ENCODE results near the gene SPPL2C.

SPPL2C gene

GRCh38 chr17:45871718-45872117 lies 27.0 kb downstream of the SPPL2C start:
- H3K9me3 Mint-ChIP-seq = no peaks in the 10 kb centered on the region
- H3K27me3 Mint-ChIP-seq = peaks cover 8% of the 10 kb centered on the region
- no peak overlapping the region for H3K4me3 Mint-ChIP-seq
- no peak overlapping the region for H3K27ac Mint-ChIP-seq
- no peaks in the 10 kb centered on the region for H3K36me3 Mint-ChIP-seq (ENCODE audit: low read depth)
- H3K4me1 Mint-ChIP-seq (ENCODE audit: low read depth) = peaks cover 14% of the 10 kb centered on the region

GRCh38 chr17:45873728-45874127 lies 29.0 kb downstream of the SPPL2C start:
- Mint-ChIP-seq H3K4me1 (ENCODE audit: low read depth) (peaks cover 14% of the 10 kb centered on the region), H3K27ac (no peak overlapping the region), H3K36me3 (ENCODE audit: low read depth) (no peaks in the 10 kb centered on the region), H3K4me3 (no peak overlapping the region), H3K9me3 (no peaks in the 10 kb centered on the region), H3K27me3 (peaks cover 10% of the 10 kb centered on the region)

GRCh38 chr17:45874151-45874550 lies 29.5 kb downstream of the SPPL2C start:
- Mint-ChIP-seq H3K4me1 (ENCODE audit: low read depth) (peaks cover 14% of the 10 kb centered on the region), H3K27me3 (peaks cover 10% of the 10 kb centered on the region), H3K9me3 (no peaks in the 10 kb centered on the region), H3K36me3 (ENCODE audit: low read depth) (no peaks in the 10 kb centered on the region), H3K4me3 (no peak overlapping the region), H3K27ac (no peak overlapping the region)

DNA sequence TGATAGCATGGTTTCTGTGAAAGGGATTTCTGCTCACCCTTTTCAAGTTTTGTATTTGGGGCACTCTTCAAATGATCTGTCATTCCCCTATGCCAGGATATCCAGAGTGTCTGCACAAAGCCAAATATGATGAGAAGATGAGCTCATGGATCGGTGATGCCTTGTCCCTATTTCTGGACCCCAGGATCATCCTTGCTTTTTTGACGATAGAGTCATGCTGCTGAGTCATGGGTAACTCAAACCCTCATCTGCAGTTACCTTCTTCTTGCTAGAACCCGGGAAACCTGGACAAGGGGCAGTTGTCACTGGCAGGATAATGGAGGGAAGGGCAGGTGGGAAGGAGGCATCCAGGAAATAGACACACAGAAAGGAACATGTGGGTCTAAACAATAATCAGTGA lies 31.9 kb downstream of the SPPL2C start:
- peaks cover 13% of the 10 kb centered on the region for H3K27me3 Mint-ChIP-seq
- H3K4me3 Mint-ChIP-seq = no peak overlapping the region
- H3K36me3 Mint-ChIP-seq (ENCODE audit: low read depth) = no peaks in the 10 kb centered on the region
- no peaks in the 10 kb centered on the region for H3K9me3 Mint-ChIP-seq
- peaks cover 9% of the 10 kb centered on the region for H3K4me1 Mint-ChIP-seq (ENCODE audit: low read depth)
- H3K27ac Mint-ChIP-seq = no peak overlapping the region

- H3K4me1 Mint-ChIP-seq (ENCODE audit: low read depth) = peaks cover 9% of the 10 kb centered on the region
- no peaks in the 10 kb centered on the region for H3K9me3 Mint-ChIP-seq
- H3K4me3 Mint-ChIP-seq = no peak overlapping the region
- H3K27ac Mint-ChIP-seq = no peak overlapping the region
- H3K27me3 Mint-ChIP-seq = peaks cover 16% of the 10 kb centered on the region
- H3K36me3 Mint-ChIP-seq (ENCODE audit: low read depth) = no peaks in the 10 kb centered on the region
These were observed 32.8 kb downstream of the SPPL2C start for GRCh38 chr17:45877467-45877866.

DNA sequence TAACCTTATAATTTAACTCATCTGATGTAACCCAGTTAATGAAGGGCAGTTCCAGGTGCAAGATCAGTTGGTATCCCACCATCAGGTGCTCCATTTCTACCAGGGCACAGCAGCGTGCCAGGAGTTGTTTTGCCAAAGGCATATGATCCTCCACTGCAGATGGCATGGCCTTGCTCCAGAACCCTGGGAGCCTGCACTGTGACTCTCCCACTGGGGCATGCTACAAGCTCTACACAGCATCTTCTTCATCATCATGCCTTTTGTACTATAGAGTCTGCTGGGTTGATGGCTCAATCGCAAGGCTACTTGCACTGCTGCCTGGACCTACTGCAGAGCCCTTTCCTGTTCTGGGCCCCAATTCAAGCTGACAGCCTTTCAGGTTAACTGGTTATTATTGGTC lies 38.4 kb downstream of the SPPL2C start:
- Mint-ChIP-seq H3K27ac (no peak overlapping the region), H3K4me1 (ENCODE audit: low read depth) (peaks cover 2% of the 10 kb centered on the region), H3K9me3 (peaks cover 10% of the 10 kb centered on the region), H3K27me3 (peaks cover 12% of the 10 kb centered on the region), H3K4me3 (no peak overlapping the region), H3K36me3 (ENCODE audit: low read depth) (no peaks in the 10 kb centered on the region)

GRCh38 chr17:45886852-45887251 lies 42.2 kb downstream of the SPPL2C start:
- peaks cover 12% of the 10 kb centered on the region for H3K4me1 Mint-ChIP-seq (ENCODE audit: low read depth)
- peaks cover 10% of the 10 kb centered on the region for H3K9me3 Mint-ChIP-seq
- no peaks in the 10 kb centered on the region for H3K36me3 Mint-ChIP-seq (ENCODE audit: low read depth)
- H3K27me3 Mint-ChIP-seq = peaks cover 15% of the 10 kb centered on the region
- no peak overlapping the region for H3K4me3 Mint-ChIP-seq
- H3K27ac Mint-ChIP-seq = no peak overlapping the region

- H3K9me3 Mint-ChIP-seq = peaks cover 10% of the 10 kb centered on the region
- no peak overlapping the region for H3K4me3 Mint-ChIP-seq
- H3K36me3 Mint-ChIP-seq (ENCODE audit: low read depth) = no peaks in the 10 kb centered on the region
- H3K27me3 Mint-ChIP-seq = peaks cover 13% of the 10 kb centered on the region
- peaks cover 12% of the 10 kb centered on the region for H3K4me1 Mint-ChIP-seq (ENCODE audit: low read depth)
- no peak overlapping the region for H3K27ac Mint-ChIP-seq
These were observed 43.7 kb downstream of the SPPL2C start for GRCh38 chr17:45888392-45888791.

DNA sequence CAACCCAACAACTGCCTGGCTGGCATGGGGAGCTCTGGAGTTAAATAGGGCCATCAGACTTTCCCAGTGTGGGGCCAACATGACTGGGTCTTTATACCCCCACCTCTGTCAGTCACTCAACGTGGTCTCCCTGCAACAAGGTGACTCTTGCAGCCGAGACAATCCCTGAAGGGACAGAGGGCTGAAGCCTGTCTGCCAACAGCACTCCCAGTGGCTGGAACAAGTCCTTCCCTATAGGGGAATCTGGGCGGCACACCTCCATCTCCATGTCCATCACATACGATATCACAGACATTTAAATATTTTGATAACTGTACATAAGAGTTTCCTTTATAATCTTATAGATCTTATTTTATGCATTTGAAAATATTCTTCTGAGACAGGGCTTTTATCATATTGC lies 44.9 kb downstream of the SPPL2C start:
- Mint-ChIP-seq H3K27me3 (peaks cover 16% of the 10 kb centered on the region), H3K4me1 (ENCODE audit: low read depth) (peaks cover 16% of the 10 kb centered on the region), H3K36me3 (ENCODE audit: low read depth) (no peaks in the 10 kb centered on the region), H3K27ac (no peak overlapping the region), H3K9me3 (peaks cover 8% of the 10 kb centered on the region), H3K4me3 (no peak overlapping the region)

DNA sequence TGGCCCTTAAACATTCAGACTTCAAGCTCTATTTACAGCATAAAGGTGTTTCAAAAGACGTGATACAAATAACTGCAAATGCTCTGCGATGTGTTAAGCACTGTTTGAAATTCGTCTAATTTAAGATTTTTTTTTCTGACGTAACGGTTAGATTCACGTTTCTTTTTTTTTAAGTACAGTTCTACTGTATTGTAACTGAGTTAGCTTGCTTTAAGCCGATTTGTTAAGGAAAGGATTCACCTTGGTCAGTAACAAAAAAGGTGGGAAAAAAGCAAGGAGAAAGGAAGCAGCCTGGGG lies 49.0 kb downstream of the SPPL2C start:
- Mint-ChIP-seq H3K4me1 (ENCODE audit: low read depth) (peaks cover 24% of the 10 kb centered on the region), H3K9me3 (no peaks in the 10 kb centered on the region), H3K27me3 (peaks cover 39% of the 10 kb centered on the region), H3K36me3 (ENCODE audit: low read depth) (no peaks in the 10 kb centered on the region), H3K4me3 (peak overlapping the region; percentile 61), H3K27ac (no peak overlapping the region)

DNA sequence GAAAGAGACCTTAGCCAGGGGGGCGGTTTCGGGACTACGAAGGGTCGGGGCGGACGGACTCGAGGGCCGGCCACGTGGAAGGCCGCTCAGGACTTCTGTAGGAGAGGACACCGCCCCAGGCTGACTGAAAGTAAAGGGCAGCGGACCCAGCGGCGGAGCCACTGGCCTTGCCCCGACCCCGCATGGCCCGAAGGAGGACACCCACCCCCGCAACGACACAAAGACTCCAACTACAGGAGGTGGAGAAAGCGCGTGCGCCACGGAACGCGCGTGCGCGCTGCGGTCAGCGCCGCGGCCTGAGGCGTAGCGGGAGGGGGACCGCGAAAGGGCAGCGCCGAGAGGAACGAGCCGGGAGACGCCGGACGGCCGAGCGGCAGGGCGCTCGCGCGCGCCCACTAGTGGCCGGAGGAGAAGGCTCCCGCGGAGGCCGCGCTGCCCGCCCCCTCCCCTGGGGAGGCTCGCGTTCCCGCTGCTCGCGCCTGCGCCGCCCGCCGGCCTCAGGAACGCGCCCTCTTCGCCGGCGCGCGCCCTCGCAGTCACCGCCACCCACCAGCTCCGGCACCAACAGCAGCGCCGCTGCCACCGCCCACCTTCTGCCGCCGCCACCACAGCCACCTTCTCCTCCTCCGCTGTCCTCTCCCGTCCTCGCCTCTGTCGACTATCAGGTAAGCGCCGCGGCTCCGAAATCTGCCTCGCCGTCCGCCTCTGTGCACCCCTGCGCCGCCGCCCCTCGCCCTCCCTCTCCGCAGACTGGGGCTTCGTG lies 49.5 kb downstream of the SPPL2C start, which contains the start of gene MAPT:
Gene MAPT (plus strand): TSS at position 533 of the 763 bp plus-strand sequence. CDS start 67,784 bp downstream, outside the sequence.
- Mint-ChIP-seq H3K36me3 (ENCODE audit: low read depth) (no peaks in the 10 kb centered on the region), H3K4me3 (peak within 1 kb of the TSS; percentile 76), H3K27me3 (peaks cover 45% of the 10 kb centered on the region), H3K27ac (no peak within 1 kb of the TSS), H3K4me1 (ENCODE audit: low read depth) (peaks cover 21% of the 10 kb centered on the region), H3K9me3 (no peaks in the 10 kb centered on the region)

- no peaks in the 10 kb centered on the region for H3K36me3 Mint-ChIP-seq (ENCODE audit: low read depth)
- H3K4me3 Mint-ChIP-seq = peak overlapping the region; percentile 76
- H3K27ac Mint-ChIP-seq = no peak overlapping the region
- H3K27me3 Mint-ChIP-seq = peaks cover 57% of the 10 kb centered on the region
- H3K4me1 Mint-ChIP-seq (ENCODE audit: low read depth) = peaks cover 21% of the 10 kb centered on the region
- H3K9me3 Mint-ChIP-seq = no peaks in the 10 kb centered on the region
These were observed 50.8 kb downstream of the SPPL2C start for GRCh38 chr17:45895304-45895968.

DNA sequence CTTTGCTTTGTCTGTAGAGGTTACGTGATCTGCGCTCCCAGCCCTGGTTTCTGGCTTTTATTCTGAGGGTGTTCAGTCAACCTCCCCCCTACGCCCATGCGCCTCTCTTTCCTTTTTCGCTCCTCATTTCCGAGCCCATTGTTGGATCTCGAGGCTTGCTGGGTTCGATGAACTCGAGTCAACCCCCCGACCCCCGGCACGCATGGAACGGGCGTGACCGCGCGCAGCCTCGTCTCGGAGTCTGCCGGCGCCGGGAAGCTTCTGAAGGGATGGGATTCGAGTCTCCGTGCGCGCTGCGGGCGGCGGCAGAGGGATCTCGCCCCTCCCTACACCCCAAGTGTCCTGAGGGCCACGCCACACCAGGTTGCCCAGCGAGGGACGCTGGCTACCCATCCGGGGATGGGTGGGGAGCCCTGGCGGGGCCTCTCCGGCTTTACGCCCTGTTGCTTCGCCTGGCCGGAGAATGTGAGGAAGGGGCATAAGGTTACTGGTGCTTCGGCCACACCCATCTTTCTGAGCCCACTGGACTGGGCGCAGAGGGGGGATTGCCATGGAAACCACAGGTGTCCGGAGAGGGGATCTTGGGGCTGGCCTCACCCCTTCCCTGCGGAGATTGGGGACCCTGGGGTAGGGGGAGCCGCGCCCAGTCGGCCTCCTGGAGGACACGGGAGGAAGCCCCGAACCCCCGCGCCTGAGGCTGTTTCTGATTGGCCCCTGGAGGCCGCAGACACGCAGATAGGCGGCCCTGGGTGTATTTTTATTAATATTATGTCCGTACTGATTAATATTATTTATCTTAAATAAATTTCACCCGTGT lies 51.5 kb downstream of the SPPL2C start:
- Mint-ChIP-seq H3K27ac (no peak overlapping the region), H3K36me3 (ENCODE audit: low read depth) (no peaks in the 10 kb centered on the region), H3K27me3 (peaks cover 58% of the 10 kb centered on the region), H3K4me3 (peak overlapping the region; percentile 76), H3K9me3 (no peaks in the 10 kb centered on the region), H3K4me1 (ENCODE audit: low read depth) (peaks cover 21% of the 10 kb centered on the region)

All from stimulated activated naive CD8-positive, alpha-beta T cell treated with anti-CD3 and anti-CD28 coated beads, Interleukin-15, Interleukin-2, amounts not matched to agents 100 ng/mL and 50 ng/mL, for 24 hours (primary cell).